ENCODE data around the gene CRIP2.
A peak's percentile ranks its signal among the peaks of the same experiment; 100 is the strongest.

The CRIP2 gene

GRCh38 chr14:105477660-105478397, 3.2 kb downstream of the CRIP2 start:
- H3K27me3 ChIP-seq (ENCODE audit: insufficient read depth, poor library complexity, severe bottlenecking): no peaks in the 10 kb centered on the region
- H3K36me3 ChIP-seq (ENCODE audit: low read depth): no peaks in the 10 kb centered on the region; the same call in 1 of the 2 replicates
- H3K27ac ChIP-seq (ENCODE audit: poor library complexity, severe bottlenecking): peak overlapping the region; percentile 89
- H3K4me1 ChIP-seq (ENCODE audit: insufficient read depth, poor library complexity, severe bottlenecking): peaks cover 35% of the 10 kb centered on the region
- H3K9me3 ChIP-seq (ENCODE audit: severe bottlenecking): no peaks in the 10 kb centered on the region
- TF ChIP-seq, protein P1, sequence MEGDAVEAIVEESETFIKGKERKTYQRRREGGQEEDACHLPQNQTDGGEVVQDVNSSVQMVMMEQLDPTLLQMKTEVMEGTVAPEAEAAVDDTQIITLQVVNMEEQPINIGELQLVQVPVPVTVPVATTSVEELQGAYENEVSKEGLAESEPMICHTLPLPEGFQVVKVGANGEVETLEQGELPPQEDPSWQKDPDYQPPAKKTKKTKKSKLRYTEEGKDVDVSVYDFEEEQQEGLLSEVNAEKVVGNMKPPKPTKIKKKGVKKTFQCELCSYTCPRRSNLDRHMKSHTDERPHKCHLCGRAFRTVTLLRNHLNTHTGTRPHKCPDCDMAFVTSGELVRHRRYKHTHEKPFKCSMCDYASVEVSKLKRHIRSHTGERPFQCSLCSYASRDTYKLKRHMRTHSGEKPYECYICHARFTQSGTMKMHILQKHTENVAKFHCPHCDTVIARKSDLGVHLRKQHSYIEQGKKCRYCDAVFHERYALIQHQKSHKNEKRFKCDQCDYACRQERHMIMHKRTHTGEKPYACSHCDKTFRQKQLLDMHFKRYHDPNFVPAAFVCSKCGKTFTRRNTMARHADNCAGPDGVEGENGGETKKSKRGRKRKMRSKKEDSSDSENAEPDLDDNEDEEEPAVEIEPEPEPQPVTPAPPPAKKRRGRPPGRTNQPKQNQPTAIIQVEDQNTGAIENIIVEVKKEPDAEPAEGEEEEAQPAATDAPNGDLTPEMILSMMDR (IDR thresholded peaks at IDR 0.05; ENCODE audit: poor library complexity, severe bottlenecking): no peak
- no peak overlapping the region for H3K4me3 ChIP-seq (ENCODE audit: severe bottlenecking)
- ATAC-seq (ENCODE audit: low read depth) (no peak), DNase-seq (ENCODE audit: low spot score) (no peak)

GRCh38 chr14:105478398-105479251, 4.0 kb downstream of the CRIP2 start:
- Histone ChIP-seq H3K27me3 (ENCODE audit: insufficient read depth, poor library complexity, severe bottlenecking) (no peaks in the 10 kb centered on the region), H3K27ac (ENCODE audit: poor library complexity, severe bottlenecking) (no peak overlapping the region), H3K4me3 (ENCODE audit: severe bottlenecking) (no peak overlapping the region), H3K9me3 (ENCODE audit: severe bottlenecking) (no peaks in the 10 kb centered on the region), H3K4me1 (ENCODE audit: insufficient read depth, poor library complexity, severe bottlenecking) (peaks cover 38% of the 10 kb centered on the region), H3K36me3 (ENCODE audit: low read depth) (no peaks in the 10 kb centered on the region; the same call in 1 of the 2 replicates)
- TF ChIP-seq, protein P1 (IDR thresholded peaks at IDR 0.05; ENCODE audit: poor library complexity, severe bottlenecking): no peak
- DNase-seq (ENCODE audit: low spot score): no peak
- ATAC-seq (ENCODE audit: low read depth): no peak

DNA sequence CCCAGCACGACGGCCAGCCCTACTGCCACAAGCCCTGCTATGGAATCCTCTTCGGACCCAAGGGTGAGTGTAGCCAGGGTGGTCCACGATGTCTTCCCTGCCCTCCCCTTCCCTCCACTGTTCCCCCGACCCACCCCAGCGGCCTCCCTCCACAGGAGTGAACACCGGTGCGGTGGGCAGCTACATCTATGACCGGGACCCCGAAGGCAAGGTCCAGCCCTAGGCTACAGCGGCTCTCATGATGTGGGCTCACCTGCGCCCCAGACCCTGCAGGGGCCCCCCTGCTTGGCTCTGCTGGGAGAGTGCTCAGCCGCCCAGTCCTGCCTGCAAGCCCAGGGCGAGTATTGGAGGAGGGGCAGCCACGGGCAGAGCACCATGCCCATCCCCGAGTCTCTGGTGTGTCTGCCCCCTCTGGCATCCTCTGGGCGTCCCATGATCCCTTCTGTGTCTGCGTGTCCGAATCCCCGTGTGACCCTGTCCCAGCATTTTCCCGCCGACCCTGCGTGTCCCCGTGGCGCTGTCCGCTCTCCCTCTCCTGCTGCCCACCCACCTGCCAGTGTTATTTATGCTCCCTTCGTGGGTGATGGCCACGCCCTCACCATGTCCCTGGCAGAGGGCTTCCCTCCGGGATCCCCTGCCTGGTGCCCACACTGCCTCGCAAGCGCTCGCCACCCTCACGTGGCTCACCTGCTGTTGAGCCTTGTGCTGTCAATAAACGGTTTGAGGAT, 5.0 kb downstream of the CRIP2 start:
- Histone ChIP-seq H3K4me1 (ENCODE audit: insufficient read depth, poor library complexity, severe bottlenecking) (peaks cover 40% of the 10 kb centered on the region), H3K27me3 (ENCODE audit: insufficient read depth, poor library complexity, severe bottlenecking) (no peaks in the 10 kb centered on the region), H3K36me3 (ENCODE audit: low read depth) (no peaks in the 10 kb centered on the region; the same call in 1 of the 2 replicates), H3K9me3 (ENCODE audit: severe bottlenecking) (no peaks in the 10 kb centered on the region), H3K27ac (ENCODE audit: poor library complexity, severe bottlenecking) (peak overlapping the region; percentile 93), H3K4me3 (ENCODE audit: severe bottlenecking) (no peak overlapping the region)
- ATAC-seq (ENCODE audit: low read depth) (no peak), DNase-seq (ENCODE audit: low spot score) (no peak)
- TF ChIP-seq, protein P1 (IDR thresholded peaks at IDR 0.05; ENCODE audit: poor library complexity, severe bottlenecking): no peak

- TF ChIP-seq, protein P1 (IDR thresholded peaks at IDR 0.05; ENCODE audit: poor library complexity, severe bottlenecking): no peak
- H3K9me3 ChIP-seq (ENCODE audit: severe bottlenecking): no peaks in the 10 kb centered on the region
- DNase-seq (ENCODE audit: low spot score) (no peak), ATAC-seq (ENCODE audit: low read depth) (no peak)
- H3K4me1 ChIP-seq (ENCODE audit: insufficient read depth, poor library complexity, severe bottlenecking): peaks cover 40% of the 10 kb centered on the region
- no peaks in the 10 kb centered on the region; the same call in 1 of the 2 replicates for H3K36me3 ChIP-seq (ENCODE audit: low read depth)
- H3K4me3 ChIP-seq (ENCODE audit: severe bottlenecking): no peak overlapping the region
- peak overlapping the region; percentile 93 for H3K27ac ChIP-seq (ENCODE audit: poor library complexity, severe bottlenecking)
- H3K27me3 ChIP-seq (ENCODE audit: insufficient read depth, poor library complexity, severe bottlenecking): no peaks in the 10 kb centered on the region
Observed at GRCh38 chr14:105480199-105480746, 5.7 kb downstream of the CRIP2 start.
